ENCODE data around the gene CHMP1A. TPM values are rescaled to one million over a fixed set of nuclear protein-coding genes. Genes with fewer than 3 reads are reported as not detected.
A peak's percentile ranks its signal among the peaks of the same experiment; 100 is the strongest.

Gene CHMP1A
- total RNA-seq, result 10 to 100 TPM; 73.1 to 97.4 (median 90.4) TPM
- 41.9 TPM for total RNA-seq (2013)
- 56.9 to 113 (median 79.5) reads per million in 29 experiments for total RNA-seq

- H3K4me1 ChIP-seq (ENCODE audit: control insufficient read depth in 1 of 2, extremely low read depth in 1 of 2, insufficient read depth in 2 of 2, low read length in 2 of 2), result peaks cover 2 to 46% of the 10 kb centered on the region in 2 experiments
- ATAC-seq (replicated peaks in 1 of 4) (peak; percentile 91 to 93 (median 92)), DNase-seq (peak; percentile 77 to 96 (median 89))
- peaks cover 23 to 41% (median 33%) of the 10 kb centered on the region in 3 donors for H3K4me1 Mint-ChIP-seq
- H3K9me3 Mint-ChIP-seq, result no peaks in the 10 kb centered on the region
- peak within 1 kb of the TSS; percentile 57 for H3K27ac ChIP-seq (ENCODE audit: low read length)
- peaks cover 0 to 12% of the 10 kb centered on the region in 2 donors for H3K36me3 ChIP-seq (ENCODE audit: control insufficient read depth in 2 of 2, extremely low read depth in 1 of 2, insufficient read depth in 1 of 2, low read length in 1 of 2)
- peak within 1 kb of the TSS; percentile 82 to 88 (median 82) for H3K4me3 Mint-ChIP-seq
- CTCF ChIA-PET, result interaction anchor here in 1 of 2 donors (0.6 kb wide), 2 partner anchors 69 to 289 kb away, joined by 5 to 9 read pairs; no protein-coding TSS in a partner anchor
- under 1% methylated on average over 97 of the region's 99 CpGs for WGBS (ENCODE audit: insufficient coverage)
- H3K27ac Mint-ChIP-seq, result peak within 1 kb of the TSS; percentile 79 to 80
- H3K27me3 Mint-ChIP-seq, result no peaks in the 10 kb centered on the region
- POLR2A ChIA-PET, result interaction anchor here in 1 of 2 donors (0.6 to 0.7 kb wide), 2 partner anchors 183 to 362 kb away, joined by 3 read pairs; no protein-coding TSS in a partner anchor
- no peaks in the 10 kb centered on the region for H3K27me3 ChIP-seq (replicated peaks in 1 of 2; ENCODE audit: control insufficient read depth in 2 of 2, extremely low read depth in 1 of 2, insufficient read depth in 2 of 2, low read length in 1 of 2)
- peak within 1 kb of the TSS; percentile 63 to 87 for H3K4me3 ChIP-seq (ENCODE audit: control insufficient read depth in 1 of 2, extremely low read depth in 1 of 2, low read length in 1 of 2)
- H3K36me3 Mint-ChIP-seq, result peaks cover 11% of the 10 kb centered on the region
- H3K9me3 ChIP-seq, result no peaks in the 10 kb centered on the region
These were observed at the start of gene CHMP1A, which contains the start of gene SPATA33 for GRCh38 chr16:89657442-89658220. CHMP1A (minus strand) TSS chr16:89657708; CDS start chr16:89657588, 120 bp downstream. SPATA33 (plus strand) TSS chr16:89657836; CDS start chr16:89657912, 76 bp downstream.

DNA sequence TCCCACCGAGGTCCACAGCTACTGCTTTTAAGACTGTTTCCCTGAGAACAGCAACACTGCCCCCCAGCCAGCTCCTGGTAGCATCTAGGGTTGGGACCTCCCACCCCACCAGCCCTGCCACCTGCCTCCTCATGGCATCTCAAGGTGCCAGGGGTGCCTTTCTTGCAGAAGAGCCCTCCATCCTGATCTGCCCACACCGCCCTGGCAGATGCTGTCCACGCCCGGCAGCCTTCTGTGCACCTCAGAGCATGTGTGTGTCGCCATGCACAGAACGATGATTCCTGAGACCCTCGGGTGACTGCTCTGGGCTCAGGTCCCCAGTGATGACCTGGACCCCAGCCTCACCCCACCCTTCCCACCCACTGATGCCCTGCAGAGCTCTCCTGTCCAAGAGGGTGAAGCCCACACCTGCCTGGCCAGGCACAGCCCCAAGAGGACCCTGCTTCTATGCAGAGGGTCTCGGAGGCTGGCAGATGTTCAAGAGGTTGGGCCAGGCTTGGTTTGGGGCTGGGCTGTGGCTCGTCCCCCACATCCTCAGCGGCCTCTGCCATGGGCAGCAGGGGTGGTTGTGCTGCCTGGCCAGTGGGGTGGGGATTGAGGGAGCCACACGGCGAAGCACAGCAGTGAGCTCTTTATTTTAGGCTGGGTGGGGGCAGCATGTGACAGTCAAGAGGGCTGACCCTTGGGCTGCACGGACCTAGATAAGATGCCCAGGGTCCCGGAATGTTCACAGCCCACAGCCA lies 49.2 kb upstream of the CHMP1A start:
- CTCF ChIA-PET, result interaction anchor here (0.6 to 2.1 kb wide), 19 partner anchors 17 to 204 kb away, joined by 3 to 17 read pairs (median 5); partner anchors contain the start of gene TCF25 (in 1 of the 2)
- WGBS (ENCODE audit: insufficient coverage), result 87% methylated on average over 10 of the region's 14 CpGs
- peaks cover 0 to 3% of the 10 kb centered on the region in 2 experiments for H3K27me3 ChIP-seq (replicated peaks in 1 of 2; ENCODE audit: control insufficient read depth in 2 of 2, extremely low read depth in 1 of 2, insufficient read depth in 2 of 2, low read length in 1 of 2)
- Mint-ChIP-seq H3K4me3 (no peak overlapping the region), H3K4me1 (peaks cover 8 to 15% (median 12%) of the 10 kb centered on the region in 3 donors), H3K27ac (no peak overlapping the region), H3K9me3 (no peaks in the 10 kb centered on the region), H3K36me3 (no peaks in the 10 kb centered on the region), H3K27me3 (no peaks in the 10 kb centered on the region)
- no peak for DNase-seq
- H3K27ac ChIP-seq (ENCODE audit: low read length), result no peak overlapping the region
- no peak for ATAC-seq (replicated peaks in 1 of 4)
- POLR2A ChIA-PET, result interaction anchor here in 1 of 2 donors (0.6 to 1.1 kb wide), 2 partner anchors 55 to 203 kb away, joined by 3 to 5 read pairs; no protein-coding TSS in a partner anchor
- no peaks in the 10 kb centered on the region for H3K9me3 ChIP-seq
- H3K4me1 ChIP-seq (ENCODE audit: control insufficient read depth in 1 of 2, extremely low read depth in 1 of 2, insufficient read depth in 2 of 2, low read length in 2 of 2), result peaks cover 2 to 33% of the 10 kb centered on the region in 2 experiments
- no peak overlapping the region for H3K4me3 ChIP-seq (ENCODE audit: control insufficient read depth in 1 of 2, extremely low read depth in 1 of 2, low read length in 1 of 2)
- H3K36me3 ChIP-seq (ENCODE audit: control insufficient read depth in 2 of 2, extremely low read depth in 1 of 2, insufficient read depth in 1 of 2, low read length in 1 of 2), result peaks cover 0 to 4% of the 10 kb centered on the region in 2 donors

DNA sequence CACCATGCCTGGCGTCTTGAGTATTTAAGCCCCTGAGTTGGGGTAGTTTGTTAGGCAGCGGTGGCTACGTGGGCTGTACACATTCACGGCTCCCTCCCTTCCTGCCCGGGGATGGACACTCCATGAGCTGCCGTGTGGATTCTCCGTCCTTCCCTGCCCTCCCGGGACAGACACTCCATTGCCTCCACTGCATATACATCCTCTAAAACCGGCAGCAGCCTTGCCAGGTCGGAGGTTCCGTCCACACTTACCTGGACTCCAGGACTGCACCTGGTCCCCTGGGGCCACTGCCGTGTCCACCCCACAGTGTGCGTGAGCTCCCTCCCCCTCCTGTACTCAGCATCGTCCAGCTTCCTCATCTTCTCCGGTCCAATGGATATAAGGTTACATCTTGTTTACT lies 47.5 kb upstream of the CHMP1A start:
- Mint-ChIP-seq H3K27ac (no peak overlapping the region), H3K4me1 (peaks cover 10 to 19% (median 15%) of the 10 kb centered on the region in 3 donors), H3K4me3 (no peak overlapping the region), H3K36me3 (no peaks in the 10 kb centered on the region), H3K9me3 (no peaks in the 10 kb centered on the region), H3K27me3 (no peaks in the 10 kb centered on the region)
- Histone ChIP-seq H3K27ac (ENCODE audit: low read length) (no peak overlapping the region), H3K4me3 (ENCODE audit: control insufficient read depth in 1 of 2, extremely low read depth in 1 of 2, low read length in 1 of 2) (no peak overlapping the region), H3K9me3 (no peaks in the 10 kb centered on the region), H3K4me1 (ENCODE audit: control insufficient read depth in 1 of 2, extremely low read depth in 1 of 2, insufficient read depth in 2 of 2, low read length in 2 of 2) (peaks cover 2 to 33% of the 10 kb centered on the region in 2 experiments), H3K27me3 (replicated peaks in 1 of 2; ENCODE audit: control insufficient read depth in 2 of 2, extremely low read depth in 1 of 2, insufficient read depth in 2 of 2, low read length in 1 of 2) (peaks cover 0 to 3% of the 10 kb centered on the region in 2 experiments), H3K36me3 (ENCODE audit: control insufficient read depth in 2 of 2, extremely low read depth in 1 of 2, insufficient read depth in 1 of 2, low read length in 1 of 2) (peaks cover 0 to 4% of the 10 kb centered on the region in 2 donors)
- ChIA-PET POLR2A (no interaction called here), CTCF (interaction anchor here in 1 of 2 donors (1.2 to 2.1 kb wide), 4 partner anchors 20 to 155 kb away, joined by 3 to 17 read pairs (median 10); no protein-coding TSS in a partner anchor)
- DNase-seq (no peak), ATAC-seq (replicated peaks in 1 of 4) (no peak)
- 92% methylated on average over 4 of the region's 15 CpGs for WGBS (ENCODE audit: insufficient coverage)

DNA sequence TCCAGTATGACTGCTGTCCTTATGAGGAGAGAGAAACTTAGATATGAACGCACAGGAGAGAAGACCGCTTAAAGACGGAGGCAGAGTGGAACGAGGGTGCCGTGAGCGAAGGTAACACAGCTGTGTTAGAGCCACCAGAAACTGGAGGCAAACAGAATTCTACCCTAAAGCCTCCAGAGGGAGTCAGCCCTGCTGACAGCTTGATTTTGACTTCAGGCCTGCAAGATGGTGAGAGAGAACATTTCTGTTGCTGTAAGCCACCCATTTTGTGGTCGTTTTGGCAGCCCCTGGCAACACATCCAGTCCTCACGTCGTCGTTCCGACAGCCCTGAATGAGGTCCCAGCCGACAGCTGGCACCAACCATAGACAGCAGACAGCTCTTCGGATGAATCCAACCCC lies 46.8 kb upstream of the CHMP1A start:
- 91% methylated on average over 7 of the region's 13 CpGs for WGBS (ENCODE audit: insufficient coverage)
- ChIA-PET POLR2A (interaction anchor here in 1 of 2 donors (0.6 to 0.7 kb wide), 3 partner anchors 58 to 1000 kb away, joined by 3 to 7 read pairs (median 3); no protein-coding TSS in a partner anchor), CTCF (interaction anchor here in 1 of 2 donors (1.2 kb wide), 1 partner anchor 20 kb away, joined by 3 read pairs; no protein-coding TSS in a partner anchor)
- Histone ChIP-seq H3K36me3 (ENCODE audit: control insufficient read depth in 2 of 2, extremely low read depth in 1 of 2, insufficient read depth in 1 of 2, low read length in 1 of 2) (peaks cover 0 to 4% of the 10 kb centered on the region in 2 donors), H3K27me3 (replicated peaks in 1 of 2; ENCODE audit: control insufficient read depth in 2 of 2, extremely low read depth in 1 of 2, insufficient read depth in 2 of 2, low read length in 1 of 2) (peaks cover 0 to 3% of the 10 kb centered on the region in 2 experiments), H3K4me3 (ENCODE audit: control insufficient read depth in 1 of 2, extremely low read depth in 1 of 2, low read length in 1 of 2) (no peak overlapping the region), H3K4me1 (ENCODE audit: control insufficient read depth in 1 of 2, extremely low read depth in 1 of 2, insufficient read depth in 2 of 2, low read length in 2 of 2) (peaks cover 4 to 38% of the 10 kb centered on the region in 2 experiments), H3K9me3 (no peaks in the 10 kb centered on the region), H3K27ac (ENCODE audit: low read length) (no peak overlapping the region)
- Mint-ChIP-seq H3K36me3 (no peaks in the 10 kb centered on the region), H3K27ac (no peak overlapping the region), H3K4me1 (peaks cover 13 to 23% (median 18%) of the 10 kb centered on the region in 3 donors), H3K9me3 (no peaks in the 10 kb centered on the region), H3K4me3 (no peak overlapping the region), H3K27me3 (no peaks in the 10 kb centered on the region)
- no peak for DNase-seq
- ATAC-seq (replicated peaks in 1 of 4), result no peak

DNA sequence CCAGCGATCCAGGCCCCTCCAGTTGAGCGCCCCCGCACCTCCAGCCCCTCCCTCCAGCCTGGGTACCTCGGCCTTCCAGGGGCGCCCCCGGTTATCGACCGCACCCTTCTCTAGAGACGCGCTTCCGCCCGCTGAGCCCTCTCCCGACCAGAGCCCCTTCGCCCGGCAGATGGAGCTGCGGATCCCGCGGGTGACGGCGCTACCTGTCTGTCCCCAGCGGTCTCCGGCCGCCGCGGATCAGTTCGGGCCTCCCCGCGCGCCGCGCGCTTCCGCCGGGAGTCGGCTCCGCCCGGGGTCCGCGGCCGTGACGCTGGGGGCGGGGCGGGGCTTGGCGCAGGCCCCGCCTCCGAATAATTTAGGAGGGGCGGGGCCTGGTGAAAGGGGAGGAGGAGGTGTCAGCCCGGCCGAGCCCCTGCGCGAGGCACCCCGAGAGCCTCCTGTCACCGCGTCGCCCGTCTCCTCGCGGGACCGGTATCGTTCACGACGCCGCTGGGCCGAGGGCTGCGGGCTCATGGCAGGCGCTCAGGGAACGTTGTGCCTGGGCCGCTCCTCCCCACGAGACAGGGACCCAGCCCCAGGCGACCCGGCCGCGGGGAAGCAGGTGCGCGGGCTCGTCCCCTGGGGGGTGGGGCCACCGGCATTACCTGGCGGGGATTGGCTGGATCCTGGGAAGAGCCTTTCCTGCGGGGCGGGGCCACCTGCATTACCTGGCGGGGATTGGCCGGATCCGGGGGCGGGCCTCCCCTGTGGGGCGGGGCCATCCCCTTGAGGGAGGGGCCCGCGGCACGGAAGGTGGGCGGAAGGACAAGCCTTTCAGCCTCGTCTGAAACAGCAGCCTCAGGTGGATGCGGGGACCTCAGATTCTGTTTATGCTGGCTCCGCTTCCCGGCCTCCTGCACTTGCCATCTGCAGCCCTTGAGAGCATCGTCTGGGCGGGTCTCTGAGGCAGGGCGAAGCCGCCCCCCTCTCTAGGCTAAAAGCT lies 44.2 kb upstream of the CHMP1A start, which contains the start of gene SPATA2L:
Gene SPATA2L (minus strand): TSS at position 281 of the 982 bp plus-strand sequence. CDS start 473 bp downstream, outside the sequence.
- Mint-ChIP-seq H3K36me3 (no peaks in the 10 kb centered on the region), H3K4me1 (peaks cover 13 to 32% (median 20%) of the 10 kb centered on the region in 3 donors), H3K4me3 (peak within 1 kb of the TSS; percentile 73 to 80 (median 77)), H3K27ac (peak within 1 kb of the TSS; percentile 78 to 87), H3K9me3 (no peaks in the 10 kb centered on the region), H3K27me3 (no peaks in the 10 kb centered on the region)
- Histone ChIP-seq H3K9me3 (no peaks in the 10 kb centered on the region), H3K4me1 (ENCODE audit: control insufficient read depth in 1 of 2, extremely low read depth in 1 of 2, insufficient read depth in 2 of 2, low read length in 2 of 2) (peaks cover 4 to 45% of the 10 kb centered on the region in 2 experiments), H3K36me3 (ENCODE audit: control insufficient read depth in 2 of 2, extremely low read depth in 1 of 2, insufficient read depth in 1 of 2, low read length in 1 of 2) (peaks cover 4 to 6% of the 10 kb centered on the region in 2 donors), H3K27me3 (replicated peaks in 1 of 2; ENCODE audit: control insufficient read depth in 2 of 2, extremely low read depth in 1 of 2, insufficient read depth in 2 of 2, low read length in 1 of 2) (peaks cover 0 to 3% of the 10 kb centered on the region in 2 experiments), H3K4me3 (ENCODE audit: control insufficient read depth in 1 of 2, extremely low read depth in 1 of 2, low read length in 1 of 2) (peak within 1 kb of the TSS; percentile 71), H3K27ac (ENCODE audit: low read length) (peak within 1 kb of the TSS; percentile 86)
- peak; percentile 89 to 98 (median 96) for DNase-seq
- ATAC-seq (replicated peaks in 1 of 4), result peak; percentile 76 to 86 (median 82)
- CTCF ChIA-PET, result interaction anchor here (0.6 to 2.2 kb wide), 9 partner anchors 15 to 393 kb away, joined by 3 to 18 read pairs (median 6); partner anchors contain the start of genes CDK10 (in 1 of the 2) and TCF25 (in 1 of the 2)
- POLR2A ChIA-PET, result no interaction called here
- WGBS (ENCODE audit: insufficient coverage), result under 1% methylated on average over 73 of the region's 97 CpGs
